Measurements from ENCODE around the gene AUNIP.

Gene AUNIP

GRCh38 chr1:25858906-25859789, at the start of gene AUNIP:
Gene AUNIP (minus strand): TSS chr1:25859457. CDS start chr1:25859357, 100 bp downstream.
- peak; percentile 89 to 97 for DNase-seq

GRCh38 chr1:25909040-25909439, 49.8 kb upstream of the AUNIP start:
- DNase-seq, result no peak

- no peak for DNase-seq
These were observed 48.9 kb upstream of the AUNIP start for GRCh38 chr1:25908161-25908560.

- DNase-seq, result no peak
These were observed 48.3 kb upstream of the AUNIP start for GRCh38 chr1:25907601-25908000.

GRCh38 chr1:25906644-25907300, 47.5 kb upstream of the AUNIP start:
- no peak for DNase-seq

GRCh38 chr1:25905680-25906643, 46.7 kb upstream of the AUNIP start, which contains the start of gene STMN1:
Gene STMN1 (minus strand): TSS chr1:25906419. CDS start chr1:25904676, 1,743 bp downstream.
- DNase-seq, result peak in 1 of 2 donors; percentile 61

GRCh38 chr1:25904943-25905679, 45.9 kb upstream of the AUNIP start:
- peak; percentile 80 to 95 for DNase-seq

GRCh38 chr1:25903986-25904385, 44.7 kb upstream of the AUNIP start:
- no peak for DNase-seq

- DNase-seq, result no peak
These were observed 43.2 kb upstream of the AUNIP start for GRCh38 chr1:25902462-25902861.

- DNase-seq, result no peak
These were observed 41.0 kb upstream of the AUNIP start for GRCh38 chr1:25900219-25900618.

- DNase-seq, result no peak
These were observed 40.5 kb upstream of the AUNIP start for GRCh38 chr1:25899792-25900191.

GRCh38 chr1:25898223-25899015, 39.2 kb upstream of the AUNIP start:
- DNase-seq, result no peak

- no peak for DNase-seq
These were observed 38.5 kb upstream of the AUNIP start for GRCh38 chr1:25897754-25898153.

GRCh38 chr1:25896266-25896665, 37.0 kb upstream of the AUNIP start:
- DNase-seq, result no peak

- DNase-seq, result peak; percentile 78 to 98
These were observed 36.2 kb upstream of the AUNIP start for GRCh38 chr1:25895365-25895990.

GRCh38 chr1:25893116-25893515, 33.9 kb upstream of the AUNIP start:
- DNase-seq, result no peak

GRCh38 chr1:25891606-25892005, 32.3 kb upstream of the AUNIP start:
- DNase-seq, result no peak

- no peak for DNase-seq
These were observed 31.2 kb upstream of the AUNIP start for GRCh38 chr1:25890239-25891034.

GRCh38 chr1:25889470-25889869, 30.2 kb upstream of the AUNIP start:
- DNase-seq, result no peak

GRCh38 chr1:25888426-25888987, 29.2 kb upstream of the AUNIP start:
- no peak for DNase-seq

All from inflammatory macrophage treated with lipopolysaccharide for 1 hour (primary cell).